Activated CD4-positive, alpha-beta T cell treated with anti-CD3 and anti-CD28 coated beads for 1 hour (primary cell): Measurements from ENCODE around the gene XPNPEP2.

Experiments
- DNase-seq: peaks from one replicate; pipeline ENCODE4 v3.0.0-alpha.2; 2020

The XPNPEP2 gene, protein sequence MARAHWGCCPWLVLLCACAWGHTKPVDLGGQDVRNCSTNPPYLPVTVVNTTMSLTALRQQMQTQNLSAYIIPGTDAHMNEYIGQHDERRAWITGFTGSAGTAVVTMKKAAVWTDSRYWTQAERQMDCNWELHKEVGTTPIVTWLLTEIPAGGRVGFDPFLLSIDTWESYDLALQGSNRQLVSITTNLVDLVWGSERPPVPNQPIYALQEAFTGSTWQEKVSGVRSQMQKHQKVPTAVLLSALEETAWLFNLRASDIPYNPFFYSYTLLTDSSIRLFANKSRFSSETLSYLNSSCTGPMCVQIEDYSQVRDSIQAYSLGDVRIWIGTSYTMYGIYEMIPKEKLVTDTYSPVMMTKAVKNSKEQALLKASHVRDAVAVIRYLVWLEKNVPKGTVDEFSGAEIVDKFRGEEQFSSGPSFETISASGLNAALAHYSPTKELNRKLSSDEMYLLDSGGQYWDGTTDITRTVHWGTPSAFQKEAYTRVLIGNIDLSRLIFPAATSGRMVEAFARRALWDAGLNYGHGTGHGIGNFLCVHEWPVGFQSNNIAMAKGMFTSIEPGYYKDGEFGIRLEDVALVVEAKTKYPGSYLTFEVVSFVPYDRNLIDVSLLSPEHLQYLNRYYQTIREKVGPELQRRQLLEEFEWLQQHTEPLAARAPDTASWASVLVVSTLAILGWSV

GRCh38 chrX:129738466-129739308, at the start of gene XPNPEP2:
Gene XPNPEP2 (plus strand): TSS chrX:129738979. CDS start chrX:129739214, 235 bp downstream.
- no peak for DNase-seq

DNA sequence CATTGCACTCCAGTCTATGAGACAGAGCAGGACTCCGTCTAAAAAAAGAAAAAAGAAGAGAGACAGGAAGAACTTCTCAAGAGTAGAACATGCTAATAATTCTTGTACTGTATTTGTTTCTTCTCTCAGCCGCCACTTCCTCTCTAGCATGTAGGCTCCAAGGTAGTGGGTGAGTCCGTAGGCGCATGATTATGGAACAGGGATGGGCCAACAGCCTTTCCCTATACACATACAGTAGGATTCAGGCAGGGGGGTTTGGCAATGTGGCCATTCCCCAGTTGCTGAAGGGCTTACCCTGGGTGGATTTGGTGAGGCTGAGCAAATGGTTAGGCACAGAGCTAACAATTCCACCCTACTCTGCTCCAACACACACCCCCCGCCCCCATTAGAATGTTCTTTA, 49.0 kb upstream of the XPNPEP2 start:
- no peak for DNase-seq

GRCh38 chrX:129690435-129690834, 48.3 kb upstream of the XPNPEP2 start:
- no peak for DNase-seq

GRCh38 chrX:129693354-129693753, 45.4 kb upstream of the XPNPEP2 start:
- no peak for DNase-seq

- DNase-seq = no peak
These were observed 44.0 kb upstream of the XPNPEP2 start for GRCh38 chrX:129694805-129695204.

DNA sequence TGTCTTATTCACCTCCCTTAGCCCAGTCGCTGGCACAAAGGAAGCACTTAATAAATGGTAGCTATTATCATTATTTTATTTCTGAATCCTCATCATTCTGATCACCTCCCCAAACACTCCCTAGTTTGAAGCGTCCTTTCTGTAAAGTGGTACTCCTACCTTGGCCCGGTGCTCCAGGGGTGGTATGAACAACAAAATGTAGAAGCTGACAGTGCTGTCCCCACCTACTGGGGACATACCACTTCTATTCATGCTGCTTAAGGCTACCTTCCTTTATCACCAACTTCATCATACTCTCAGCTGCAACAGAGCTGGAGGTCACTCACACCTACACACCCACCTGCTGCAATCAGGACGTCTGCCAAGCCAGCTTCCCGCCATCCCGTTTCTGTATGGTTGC, 43.2 kb upstream of the XPNPEP2 start:
- no peak for DNase-seq

DNA sequence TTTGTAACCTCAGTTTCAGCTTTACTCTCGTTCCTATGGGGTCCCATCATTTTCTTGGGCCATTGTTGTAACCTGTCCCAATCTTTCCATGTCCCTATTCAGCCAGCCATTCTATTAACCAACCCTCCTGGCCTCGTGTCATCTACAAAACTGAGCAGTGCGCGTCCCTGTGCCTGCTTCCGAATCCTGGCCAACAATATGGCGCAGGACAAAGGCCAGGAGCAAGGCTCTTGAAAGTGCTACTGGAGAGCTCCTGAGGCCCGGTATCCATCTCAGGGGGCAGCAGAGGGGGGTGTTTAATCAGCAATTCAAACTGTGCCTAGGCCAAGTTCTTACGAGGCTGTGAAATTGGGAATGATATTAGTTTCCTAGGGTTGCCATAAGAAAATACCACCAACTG, 42.8 kb upstream of the XPNPEP2 start:
- DNase-seq = no peak

DNA sequence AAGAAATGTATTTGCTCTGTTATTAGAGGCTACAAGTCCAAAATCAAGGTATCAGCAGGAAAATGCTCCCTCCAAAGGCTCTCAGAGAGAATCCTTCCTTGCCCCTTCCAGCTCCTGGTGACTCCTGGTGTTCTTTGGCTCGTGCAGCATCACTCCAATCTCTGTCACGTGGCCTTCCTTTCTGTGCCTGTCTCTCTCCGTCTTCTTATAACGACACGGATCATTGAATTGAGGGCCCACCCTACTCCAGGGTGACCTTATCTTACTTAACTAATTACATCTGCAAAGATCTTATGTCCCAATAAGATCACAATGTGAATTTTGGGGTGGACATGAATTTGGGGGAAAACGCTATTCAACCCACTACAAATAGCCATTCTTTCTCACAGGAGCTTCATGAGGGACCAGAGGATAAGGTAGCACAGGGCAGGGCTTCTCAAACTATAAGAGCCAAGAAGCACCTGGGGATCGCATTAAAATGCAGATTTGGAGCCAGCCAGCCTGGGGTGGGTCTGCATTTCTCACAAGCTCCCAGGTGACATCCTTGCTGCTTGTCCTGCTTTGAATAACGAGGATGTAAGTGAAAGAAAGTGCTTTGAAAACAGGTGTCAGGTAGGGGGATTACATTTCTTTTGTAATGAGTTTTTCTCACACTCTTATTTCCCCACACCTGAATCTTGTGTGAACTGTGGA, 42.2 kb upstream of the XPNPEP2 start:
- DNase-seq = no peak

DNA sequence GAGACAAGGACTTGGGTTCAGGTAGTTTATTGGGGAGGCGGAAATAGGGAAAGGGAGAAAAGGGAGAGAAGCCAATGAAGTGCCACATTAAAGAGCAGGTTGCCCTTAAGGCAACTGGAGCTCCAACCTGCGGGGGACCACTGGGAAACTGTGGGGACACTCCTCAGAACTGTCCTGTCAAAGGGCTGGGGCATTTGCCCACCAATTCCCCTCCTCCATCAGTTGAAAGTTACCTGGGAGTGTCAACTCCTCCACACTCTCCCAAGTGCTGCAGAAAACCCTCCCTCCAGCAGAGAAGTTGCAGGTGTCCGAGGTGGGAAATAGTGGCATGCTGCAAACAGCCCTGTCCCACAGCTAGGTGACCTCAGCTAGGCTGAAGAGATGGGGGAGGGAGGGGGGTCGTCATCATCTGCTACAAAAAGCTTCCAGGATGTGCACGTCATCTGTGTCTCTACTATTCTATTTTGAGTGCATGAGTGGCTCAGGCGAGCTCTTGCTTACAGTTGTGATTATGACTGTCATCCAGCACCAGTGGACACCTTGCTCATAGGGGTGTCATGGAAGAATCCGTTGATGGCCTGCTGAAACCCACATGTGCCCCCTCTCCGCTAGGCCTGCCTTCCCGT, 41.5 kb upstream of the XPNPEP2 start:
- no peak for DNase-seq

DNA sequence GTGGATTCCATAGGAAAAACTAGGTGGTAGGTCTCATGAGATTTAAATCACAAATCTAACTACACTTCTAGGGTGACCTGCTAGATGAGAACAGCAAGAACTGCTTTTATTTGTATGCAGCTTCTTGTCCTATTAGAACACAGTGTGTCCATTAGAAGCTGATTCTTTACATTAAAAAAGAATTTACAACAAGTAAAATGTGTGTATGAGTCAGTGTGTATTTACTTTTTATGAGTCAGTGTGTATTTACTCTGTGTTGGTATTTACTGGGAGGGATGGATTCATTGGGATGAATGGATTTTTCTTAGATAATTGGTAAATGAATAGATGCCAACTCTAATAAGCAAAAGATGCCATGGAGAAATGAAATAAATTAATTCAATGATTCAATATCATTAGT, 40.6 kb upstream of the XPNPEP2 start:
- DNase-seq = no peak

DNA sequence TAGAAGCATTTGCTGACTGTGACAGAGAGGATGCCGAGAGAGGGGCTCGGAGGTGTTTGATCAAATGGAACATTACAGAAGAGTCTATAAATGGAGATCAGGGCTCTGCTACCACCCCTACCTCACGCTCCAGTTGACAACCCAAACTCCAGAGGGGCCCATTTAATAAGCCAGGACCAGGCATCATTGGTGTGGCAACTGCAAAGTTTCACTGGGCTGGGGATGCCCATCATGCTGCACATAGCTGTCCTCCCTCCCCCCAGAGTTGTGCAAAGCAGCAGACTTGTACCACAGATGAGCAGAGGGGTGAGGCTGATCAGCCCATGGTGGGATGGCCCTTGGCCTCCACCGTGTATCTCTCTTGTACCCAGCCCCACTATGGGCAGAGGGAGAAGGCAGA, 38.2 kb upstream of the XPNPEP2 start:
- no peak for DNase-seq

GRCh38 chrX:129701624-129702069, 37.1 kb upstream of the XPNPEP2 start:
- DNase-seq = no peak

GRCh38 chrX:129704491-129704890, 34.3 kb upstream of the XPNPEP2 start:
- DNase-seq = no peak

GRCh38 chrX:129705377-129705925, 33.3 kb upstream of the XPNPEP2 start:
- DNase-seq = no peak

- no peak for DNase-seq
These were observed 32.8 kb upstream of the XPNPEP2 start for GRCh38 chrX:129705988-129706387.

- no peak for DNase-seq
These were observed 32.2 kb upstream of the XPNPEP2 start for GRCh38 chrX:129706400-129707072.

DNA sequence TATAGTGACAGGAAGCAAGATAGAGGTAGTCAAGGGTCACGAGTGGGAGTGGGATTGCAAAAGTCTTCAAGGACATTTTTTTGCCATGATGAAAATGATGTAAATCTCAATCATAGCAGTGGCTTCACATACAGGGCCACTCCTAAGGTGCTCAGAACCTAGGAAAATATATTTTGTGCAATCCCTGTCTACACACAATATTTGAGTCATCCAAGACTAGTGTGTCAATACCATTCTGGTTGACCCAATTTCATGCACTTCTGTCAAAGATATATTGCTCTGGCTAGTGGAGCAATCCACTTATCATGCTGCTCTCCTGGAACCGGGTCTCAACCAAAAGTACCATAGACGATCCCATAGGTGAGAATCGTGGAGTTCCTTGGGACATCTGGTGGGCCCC, 24.2 kb upstream of the XPNPEP2 start:
- no peak for DNase-seq

DNA sequence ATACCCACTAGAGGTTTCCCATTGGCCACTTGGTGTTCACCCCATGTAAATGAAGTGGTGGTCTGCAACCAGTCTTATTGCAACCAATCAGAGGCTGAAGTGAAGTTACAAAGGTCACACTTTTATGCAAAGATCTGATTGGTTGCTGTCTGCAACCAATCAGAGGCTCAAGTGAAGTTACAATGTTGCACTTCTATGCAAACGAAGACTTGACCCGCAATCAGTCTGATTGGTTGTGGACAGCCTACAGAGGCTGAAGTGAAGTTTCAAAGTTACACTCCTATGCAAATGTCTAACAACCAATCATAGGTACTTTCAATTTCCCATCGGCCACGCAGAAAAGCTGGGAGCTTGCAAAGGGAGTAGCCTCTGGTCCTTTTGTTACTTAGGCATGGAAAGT, 22.3 kb upstream of the XPNPEP2 start:
- no peak for DNase-seq

- DNase-seq = no peak
These were observed 20.9 kb upstream of the XPNPEP2 start for GRCh38 chrX:129717892-129718291.

DNA sequence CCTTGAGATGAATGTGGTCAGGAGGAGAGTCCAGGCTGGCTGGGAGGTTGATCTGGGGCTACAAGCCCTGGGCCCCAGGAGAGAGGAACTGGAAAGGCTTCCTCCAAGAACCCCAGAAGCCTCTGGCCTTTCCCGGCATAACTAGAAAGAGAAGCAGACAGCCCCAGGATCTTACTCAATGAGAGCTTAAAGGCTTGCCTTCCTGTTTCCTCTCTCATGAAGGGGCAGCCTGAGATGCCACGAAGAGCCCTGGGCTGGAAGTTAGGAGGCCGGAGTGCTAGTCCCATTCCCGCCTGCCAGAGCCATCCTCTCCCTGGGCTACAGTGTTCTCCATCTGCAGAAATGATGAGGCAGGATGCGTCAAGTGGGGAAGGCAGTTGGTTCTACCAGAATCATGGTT, 20.1 kb upstream of the XPNPEP2 start:
- DNase-seq = no peak

GRCh38 chrX:129719268-129719667, 19.5 kb upstream of the XPNPEP2 start:
- no peak for DNase-seq
